ENCODE measurements around the gene RBP5.

The RBP5 gene

GRCh38 chr12:7101694-7102131, 27.0 kb downstream of the RBP5 start:
- no peak for DNase-seq (ENCODE audit: low spot score)

DNA sequence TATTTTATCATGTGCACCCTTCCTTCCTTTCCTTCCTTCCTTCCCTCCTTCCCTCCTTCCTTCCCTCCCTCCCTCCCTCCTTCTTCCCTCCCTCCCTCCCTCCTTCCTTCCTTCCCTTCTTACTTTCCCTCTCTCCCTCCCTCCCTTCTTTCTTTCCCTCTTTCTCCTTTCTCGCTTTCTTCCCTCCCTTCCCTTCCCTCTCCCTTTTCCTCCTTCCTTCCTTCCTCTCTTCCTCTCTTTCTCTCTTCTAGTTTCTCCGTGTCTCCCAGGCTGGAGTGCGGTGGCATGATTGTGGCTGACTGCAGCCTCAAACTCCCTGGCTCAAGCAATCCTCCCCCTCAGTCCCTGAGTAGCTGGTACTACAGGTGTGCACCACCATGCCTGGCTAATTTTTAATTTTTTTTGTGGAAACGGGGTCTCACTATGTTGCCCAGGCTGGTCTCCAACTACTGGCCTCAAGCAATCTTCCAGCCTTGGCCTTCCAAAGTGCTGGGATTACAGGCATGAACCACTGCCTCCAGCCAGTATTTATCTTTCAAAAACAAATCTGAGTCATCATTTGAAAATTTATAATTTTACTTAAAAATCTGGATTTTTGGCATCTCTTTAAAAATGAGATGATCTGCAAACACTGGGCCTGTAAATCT, 27.5 kb downstream of the RBP5 start:
- DNase-seq (ENCODE audit: low spot score) = no peak

- DNase-seq (ENCODE audit: low spot score) = no peak
Observed at GRCh38 chr12:7100239-7100638, 28.4 kb downstream of the RBP5 start.

- DNase-seq (ENCODE audit: low spot score) = no peak
Observed at GRCh38 chr12:7099290-7099996, 29.2 kb downstream of the RBP5 start.

- peak; percentile 49 for DNase-seq (ENCODE audit: low spot score)
Observed at GRCh38 chr12:7096979-7097378, 31.7 kb downstream of the RBP5 start.

DNA sequence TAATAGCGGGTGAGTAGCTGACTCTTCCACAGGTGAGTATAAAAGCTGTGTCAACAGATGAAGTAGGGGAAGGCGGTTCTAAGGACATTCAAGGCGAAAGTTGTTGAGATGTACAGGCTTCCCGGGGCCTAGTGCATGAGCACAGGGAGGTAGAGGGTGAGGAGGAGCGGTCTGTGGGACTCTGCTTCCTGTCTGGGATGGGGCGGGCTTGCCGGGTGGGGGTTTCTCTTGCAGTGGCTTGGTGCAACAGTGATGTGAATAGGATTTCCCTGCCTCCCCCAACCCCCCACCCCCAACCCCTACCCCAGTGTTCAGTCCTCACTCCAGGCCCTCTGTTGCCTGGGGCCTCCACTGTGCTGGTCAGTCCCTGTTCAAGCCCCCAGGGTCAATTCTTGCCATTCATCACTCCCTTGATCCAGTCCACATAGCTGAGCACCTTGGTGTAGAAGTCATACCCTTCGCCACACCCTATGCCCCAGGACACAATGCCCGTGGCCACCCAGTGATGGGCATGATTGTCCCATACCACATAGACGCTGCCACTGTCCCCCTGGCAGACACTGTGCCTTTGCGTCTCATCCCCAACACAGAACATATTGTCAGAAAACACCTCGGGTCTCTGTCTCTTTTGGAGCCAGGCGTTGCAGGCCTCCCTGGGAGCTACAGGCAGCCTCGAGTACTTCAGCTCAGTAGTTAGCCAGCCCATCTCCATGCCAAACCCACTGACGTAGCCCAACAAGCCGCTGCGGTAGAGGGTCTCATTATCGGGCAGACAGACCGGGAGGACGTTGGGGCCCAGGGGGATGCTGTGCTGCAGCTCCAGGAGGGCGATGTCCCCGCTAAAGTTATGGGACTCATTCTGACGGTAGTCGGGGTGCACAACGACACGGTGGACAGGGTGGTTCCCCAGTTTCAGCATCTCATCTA, 32.4 kb downstream of the RBP5 start:
- DNase-seq (ENCODE audit: low spot score) = no peak

GRCh38 chr12:7093892-7094291, 34.8 kb downstream of the RBP5 start:
- DNase-seq (ENCODE audit: low spot score) = no peak

DNA sequence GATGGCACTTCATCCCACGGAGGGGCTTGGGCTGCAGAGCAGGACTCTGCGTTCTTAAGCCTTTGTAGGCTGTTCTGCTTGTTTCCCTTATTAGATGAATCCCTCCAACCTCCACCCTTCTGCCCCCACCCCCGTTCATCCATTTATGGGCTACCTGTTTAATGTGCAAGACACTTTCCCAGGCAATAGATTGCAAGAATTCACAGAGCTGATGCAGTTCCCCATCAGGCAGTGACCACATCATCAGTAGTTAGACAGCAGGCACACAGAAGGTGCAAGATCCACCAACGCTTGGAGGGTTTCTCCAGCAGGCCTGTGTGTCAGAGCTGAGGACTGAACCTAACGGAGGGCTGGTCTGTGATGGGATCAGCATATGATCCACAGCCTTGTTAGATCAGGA, 35.2 kb downstream of the RBP5 start:
- no peak for DNase-seq (ENCODE audit: low spot score)

- no peak for DNase-seq (ENCODE audit: low spot score)
Observed at GRCh38 chr12:7092986-7093460, 35.7 kb downstream of the RBP5 start.

- DNase-seq (ENCODE audit: low spot score) = peak; percentile 71
Observed at GRCh38 chr12:7092229-7092985, 36.3 kb downstream of the RBP5 start, which contains the start of gene C1R. TSS of gene C1R (minus strand) at chr12:7092445. CDS start at chr12:7092388, 57 bp downstream.

GRCh38 chr12:7091660-7092228, 36.9 kb downstream of the RBP5 start:
- no peak for DNase-seq (ENCODE audit: low spot score)

DNA sequence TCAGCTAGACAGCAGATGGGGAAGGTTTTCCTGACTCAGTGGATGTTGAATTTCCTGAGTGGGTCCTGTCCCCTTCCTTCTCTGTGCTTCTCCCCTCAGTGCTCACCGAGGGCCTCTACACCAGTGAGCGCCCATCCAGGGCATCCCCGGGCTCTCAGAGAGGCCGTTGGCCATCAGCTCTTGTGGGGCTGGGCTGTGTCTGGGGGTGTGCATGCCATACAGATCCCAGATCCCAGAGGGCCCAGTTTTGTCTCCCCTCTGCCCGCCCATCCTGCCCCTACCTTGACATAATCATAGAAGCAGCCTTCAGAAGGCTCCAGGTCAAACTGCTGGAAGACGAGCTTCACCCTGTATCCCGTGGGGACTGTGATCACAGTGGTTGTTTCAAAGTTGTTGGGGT, 37.5 kb downstream of the RBP5 start:
- no peak for DNase-seq (ENCODE audit: low spot score)

DNA sequence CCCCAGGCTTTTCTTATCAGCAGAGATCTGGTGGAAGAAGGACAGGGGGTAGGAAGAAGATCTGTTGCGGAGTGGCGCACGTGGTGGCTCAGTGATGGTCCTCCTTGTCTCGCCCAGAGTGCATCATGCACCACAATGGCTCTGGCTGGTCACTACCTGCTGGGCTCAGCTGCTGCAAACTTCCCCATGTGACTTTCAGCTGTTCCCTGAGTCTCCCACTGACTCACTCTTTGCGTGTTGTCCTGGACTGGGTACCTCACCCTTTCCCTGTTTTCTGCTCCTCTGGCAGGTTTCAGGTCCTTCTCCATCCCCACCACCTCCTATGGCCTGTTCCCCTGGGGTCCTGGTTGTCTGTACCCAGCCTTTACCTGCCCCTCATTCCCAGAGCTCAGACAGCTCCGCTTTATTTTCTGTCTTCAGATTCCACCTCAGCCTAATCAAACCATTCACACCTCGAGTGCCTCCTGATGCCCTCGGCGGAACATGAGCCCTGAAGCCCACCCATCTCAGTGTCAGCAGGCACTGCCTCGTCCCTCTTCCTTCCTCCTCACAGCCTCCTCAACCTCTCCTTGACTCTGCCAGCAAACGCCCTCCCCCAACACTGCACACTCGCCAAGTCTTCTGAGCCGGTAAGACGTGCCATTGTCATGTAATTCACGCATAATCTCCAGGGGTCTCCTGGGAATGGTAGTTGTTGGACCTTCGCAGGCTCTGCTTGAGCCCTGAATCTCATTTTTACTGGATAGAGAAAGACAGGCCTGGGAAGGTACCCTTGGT, 38.3 kb downstream of the RBP5 start:
- no peak for DNase-seq (ENCODE audit: low spot score)

- no peak for DNase-seq (ENCODE audit: low spot score)
Observed at GRCh38 chr12:7089196-7089871, 39.4 kb downstream of the RBP5 start.

DNA sequence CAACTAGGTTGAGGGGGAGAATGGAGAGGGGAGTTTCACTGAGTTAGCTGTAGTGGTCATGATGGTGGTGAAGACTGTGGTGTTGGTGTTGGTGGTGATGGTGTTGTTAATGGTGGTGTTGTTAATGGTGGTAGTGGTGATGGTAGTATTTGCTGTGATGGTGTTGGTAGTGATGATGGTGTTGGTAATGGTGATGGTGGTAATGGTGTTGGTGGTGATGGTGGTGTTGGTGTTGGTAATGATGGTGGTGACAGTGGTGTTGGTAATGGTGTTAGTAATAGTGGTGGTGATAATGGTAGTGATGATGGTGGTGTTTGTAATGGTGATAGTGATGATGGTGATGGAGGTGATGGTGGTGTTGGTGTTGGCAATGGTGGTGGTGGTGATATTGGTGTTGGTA, 45.6 kb downstream of the RBP5 start:
- DNase-seq (ENCODE audit: low spot score) = no peak

- DNase-seq (ENCODE audit: low spot score) = no peak
Observed at GRCh38 chr12:7081037-7081436, 47.7 kb downstream of the RBP5 start.

DNA sequence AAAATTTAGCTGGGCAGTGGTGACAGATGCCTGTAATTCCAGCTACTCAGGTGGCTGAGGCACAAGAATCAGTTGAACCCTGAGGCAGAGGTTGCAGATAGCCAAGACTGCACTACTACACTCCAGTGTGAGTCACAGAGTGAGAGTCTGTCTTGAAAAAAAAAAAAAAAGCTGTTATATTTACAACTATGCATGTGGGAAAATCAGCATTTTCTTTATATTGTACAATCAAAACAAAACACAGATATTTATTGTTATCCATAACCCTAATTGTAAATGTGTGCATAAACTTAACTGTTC, 48.9 kb downstream of the RBP5 start:
- DNase-seq (ENCODE audit: low spot score) = no peak

DNA sequence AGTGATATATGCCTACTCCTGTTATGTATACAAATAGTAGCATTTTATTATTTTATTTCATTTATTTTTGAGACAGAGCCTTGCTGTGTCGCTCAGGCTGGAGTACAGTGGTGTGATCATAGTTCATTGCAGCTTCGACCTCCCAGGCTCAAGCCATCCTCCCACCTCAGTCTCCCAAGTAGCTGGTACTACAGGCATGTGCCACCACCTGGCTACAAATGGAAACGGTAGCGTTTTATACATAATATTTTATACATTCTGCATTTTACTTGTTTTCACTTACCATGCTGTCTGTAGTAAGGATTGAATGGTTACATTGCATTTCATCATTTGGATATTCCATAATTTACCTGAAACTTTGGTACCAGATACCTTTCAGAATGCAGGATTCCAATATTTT, 50.5 kb downstream of the RBP5 start:
- DNase-seq (ENCODE audit: low spot score) = no peak

DNA sequence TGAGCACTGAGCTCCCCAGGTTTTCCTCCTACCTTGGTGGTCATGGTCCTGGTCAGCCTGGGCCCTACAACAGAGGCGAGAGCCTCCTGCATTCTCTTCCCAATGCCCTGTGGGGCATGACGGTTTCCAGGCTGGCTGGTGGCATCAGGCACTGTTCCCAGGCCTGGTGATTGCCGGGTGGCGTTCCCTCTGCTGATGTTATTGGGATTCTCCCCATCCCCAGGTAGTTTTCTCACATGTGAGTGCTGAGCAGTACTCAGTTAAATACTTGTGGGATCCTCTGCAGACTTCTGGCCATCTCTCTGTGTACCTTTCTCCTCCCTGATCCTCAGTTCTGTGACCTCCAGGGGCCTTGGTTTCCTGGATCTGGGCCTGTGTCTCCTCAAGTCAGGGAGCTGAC, 52.2 kb downstream of the RBP5 start:
- DNase-seq (ENCODE audit: low spot score) = no peak

DNA sequence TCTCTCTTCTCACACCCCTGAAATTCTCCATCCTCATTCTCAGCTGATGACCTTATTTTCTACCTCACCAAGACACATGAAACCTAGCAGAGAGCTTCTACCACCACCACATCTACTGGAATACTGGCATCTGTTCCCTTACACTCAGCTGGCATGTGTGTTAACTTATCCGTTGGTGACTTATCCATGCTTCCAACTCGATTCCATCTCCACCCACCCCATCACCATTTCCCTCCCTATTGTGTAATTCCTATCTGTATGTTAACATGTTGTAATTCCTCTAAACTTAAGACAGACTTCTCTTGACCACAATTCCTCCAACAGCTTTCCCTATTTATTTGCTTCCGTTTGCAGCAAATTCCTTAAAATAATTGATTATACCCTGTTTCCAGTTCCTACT, 52.8 kb downstream of the RBP5 start:
- no peak for DNase-seq (ENCODE audit: low spot score)

Data from SK-N-DZ (cell line).